ENCODE data around the gene ZNF221. TPM values are rescaled to one million over a fixed set of nuclear protein-coding genes. Genes with fewer than 3 reads are reported as not detected.
A peak's percentile ranks its signal among the peaks of the same experiment; 100 is the strongest.

The ZNF221 gene
- total RNA-seq: 1 to 10 TPM; 1.2 to 4.2 TPM

GRCh38 chr19:43950834-43951645 lies at the start of gene ZNF221:
Gene ZNF221 (plus strand): TSS chr19:43951228. CDS start chr19:43962727, 11,499 bp downstream.
- H3K36me3 Mint-ChIP-seq (ENCODE audit: low read depth): peaks cover 5% of the 10 kb centered on the region
- peaks cover 16% of the 10 kb centered on the region for H3K9me3 Mint-ChIP-seq
- peak; percentile 97 for ATAC-seq (replicated peaks)
- peaks cover 4% of the 10 kb centered on the region for H3K4me1 Mint-ChIP-seq
- H3K27ac Mint-ChIP-seq: peak within 1 kb of the TSS; percentile 73
- peaks cover 23% of the 10 kb centered on the region for H3K27me3 Mint-ChIP-seq
- peak within 1 kb of the TSS; percentile 87 for H3K4me3 Mint-ChIP-seq

GRCh38 chr19:43901395-43902390 lies 49.3 kb upstream of the ZNF221 start:
- Mint-ChIP-seq H3K27ac (peak overlapping the region; percentile 73), H3K4me3 (peak overlapping the region; percentile 83), H3K9me3 (peaks cover 35% of the 10 kb centered on the region), H3K36me3 (ENCODE audit: low read depth) (peaks cover 5% of the 10 kb centered on the region), H3K4me1 (peaks cover 4% of the 10 kb centered on the region), H3K27me3 (no peaks in the 10 kb centered on the region)
- ATAC-seq (replicated peaks): peak; percentile 97

GRCh38 chr19:43902399-43902798 lies 48.6 kb upstream of the ZNF221 start:
- ATAC-seq (replicated peaks): no peak
- Mint-ChIP-seq H3K9me3 (peaks cover 41% of the 10 kb centered on the region), H3K27ac (no peak overlapping the region), H3K4me3 (peak overlapping the region; percentile 83), H3K27me3 (no peaks in the 10 kb centered on the region), H3K36me3 (ENCODE audit: low read depth) (peaks cover 5% of the 10 kb centered on the region), H3K4me1 (peaks cover 4% of the 10 kb centered on the region)

GRCh38 chr19:43905897-43906296 lies 45.1 kb upstream of the ZNF221 start:
- no peaks in the 10 kb centered on the region for H3K36me3 Mint-ChIP-seq (ENCODE audit: low read depth)
- no peak for ATAC-seq (replicated peaks)
- H3K9me3 Mint-ChIP-seq: peaks cover 43% of the 10 kb centered on the region
- no peak overlapping the region for H3K4me3 Mint-ChIP-seq
- H3K27ac Mint-ChIP-seq: no peak overlapping the region
- no peaks in the 10 kb centered on the region for H3K4me1 Mint-ChIP-seq
- no peaks in the 10 kb centered on the region for H3K27me3 Mint-ChIP-seq

GRCh38 chr19:43906774-43907173 lies 44.3 kb upstream of the ZNF221 start:
- peaks cover 43% of the 10 kb centered on the region for H3K9me3 Mint-ChIP-seq
- H3K4me3 Mint-ChIP-seq: no peak overlapping the region
- H3K36me3 Mint-ChIP-seq (ENCODE audit: low read depth): no peaks in the 10 kb centered on the region
- H3K27ac Mint-ChIP-seq: no peak overlapping the region
- ATAC-seq (replicated peaks): no peak
- H3K4me1 Mint-ChIP-seq: no peaks in the 10 kb centered on the region
- no peaks in the 10 kb centered on the region for H3K27me3 Mint-ChIP-seq

- Mint-ChIP-seq H3K36me3 (ENCODE audit: low read depth) (peaks cover 3% of the 10 kb centered on the region), H3K27ac (no peak overlapping the region), H3K4me3 (no peak overlapping the region), H3K4me1 (no peaks in the 10 kb centered on the region), H3K9me3 (peaks cover 44% of the 10 kb centered on the region), H3K27me3 (no peaks in the 10 kb centered on the region)
- no peak for ATAC-seq (replicated peaks)
Measured at GRCh38 chr19:43908659-43909058, 42.4 kb upstream of the ZNF221 start.

- Mint-ChIP-seq H3K27me3 (no peaks in the 10 kb centered on the region), H3K36me3 (ENCODE audit: low read depth) (peaks cover 25% of the 10 kb centered on the region), H3K9me3 (peaks cover 43% of the 10 kb centered on the region), H3K4me3 (no peak overlapping the region), H3K4me1 (no peaks in the 10 kb centered on the region), H3K27ac (no peak overlapping the region)
- no peak for ATAC-seq (replicated peaks)
Measured at GRCh38 chr19:43910884-43911283, 40.1 kb upstream of the ZNF221 start.

GRCh38 chr19:43913383-43913782 lies 37.6 kb upstream of the ZNF221 start:
- no peak overlapping the region for H3K27ac Mint-ChIP-seq
- H3K36me3 Mint-ChIP-seq (ENCODE audit: low read depth): peaks cover 50% of the 10 kb centered on the region
- no peaks in the 10 kb centered on the region for H3K4me1 Mint-ChIP-seq
- no peaks in the 10 kb centered on the region for H3K27me3 Mint-ChIP-seq
- ATAC-seq (replicated peaks): no peak
- H3K9me3 Mint-ChIP-seq: peaks cover 35% of the 10 kb centered on the region
- H3K4me3 Mint-ChIP-seq: no peak overlapping the region

GRCh38 chr19:43914051-43914450 lies 37.0 kb upstream of the ZNF221 start:
- H3K27ac Mint-ChIP-seq: no peak overlapping the region
- no peaks in the 10 kb centered on the region for H3K27me3 Mint-ChIP-seq
- H3K36me3 Mint-ChIP-seq (ENCODE audit: low read depth): peaks cover 57% of the 10 kb centered on the region
- H3K9me3 Mint-ChIP-seq: peaks cover 36% of the 10 kb centered on the region
- no peak for ATAC-seq (replicated peaks)
- H3K4me3 Mint-ChIP-seq: no peak overlapping the region
- no peaks in the 10 kb centered on the region for H3K4me1 Mint-ChIP-seq

- Mint-ChIP-seq H3K4me1 (no peaks in the 10 kb centered on the region), H3K27ac (no peak overlapping the region), H3K27me3 (no peaks in the 10 kb centered on the region), H3K4me3 (no peak overlapping the region), H3K9me3 (peaks cover 14% of the 10 kb centered on the region), H3K36me3 (ENCODE audit: low read depth) (peaks cover 100% of the 10 kb centered on the region)
- no peak for ATAC-seq (replicated peaks)
Measured at GRCh38 chr19:43923875-43924274, 27.2 kb upstream of the ZNF221 start.

GRCh38 chr19:43928820-43929219 lies 22.2 kb upstream of the ZNF221 start:
- peaks cover 4% of the 10 kb centered on the region for H3K4me1 Mint-ChIP-seq
- ATAC-seq (replicated peaks): no peak
- H3K27me3 Mint-ChIP-seq: no peaks in the 10 kb centered on the region
- peaks cover 3% of the 10 kb centered on the region for H3K9me3 Mint-ChIP-seq
- no peak overlapping the region for H3K27ac Mint-ChIP-seq
- peaks cover 100% of the 10 kb centered on the region for H3K36me3 Mint-ChIP-seq (ENCODE audit: low read depth)
- H3K4me3 Mint-ChIP-seq: no peak overlapping the region

- H3K27me3 Mint-ChIP-seq: no peaks in the 10 kb centered on the region
- peak overlapping the region; percentile 92 for H3K27ac Mint-ChIP-seq
- peaks cover 9% of the 10 kb centered on the region for H3K4me1 Mint-ChIP-seq
- H3K4me3 Mint-ChIP-seq: peak overlapping the region; percentile 87
- peaks cover 50% of the 10 kb centered on the region for H3K36me3 Mint-ChIP-seq (ENCODE audit: low read depth)
- ATAC-seq (replicated peaks): no peak
- peaks cover 4% of the 10 kb centered on the region for H3K9me3 Mint-ChIP-seq
Measured at GRCh38 chr19:43934055-43934984, 16.7 kb upstream of the ZNF221 start.

- ATAC-seq (replicated peaks): peak; percentile 99
- Mint-ChIP-seq H3K9me3 (peaks cover 4% of the 10 kb centered on the region), H3K36me3 (ENCODE audit: low read depth) (peaks cover 42% of the 10 kb centered on the region), H3K27ac (peak within 1 kb of the TSS; percentile 92), H3K4me3 (peak within 1 kb of the TSS; percentile 87), H3K27me3 (no peaks in the 10 kb centered on the region), H3K4me1 (peaks cover 9% of the 10 kb centered on the region)
Measured at GRCh38 chr19:43934985-43935708, 15.9 kb upstream of the ZNF221 start, which contains the start of gene ZNF45. Gene ZNF45 (minus strand): TSS chr19:43935282. CDS start chr19:43922185, 13,097 bp downstream.

All from activated T-helper 17 cell treated with anti-CD3 and anti-CD28 coated beads, Interleukin-2, amount 50 U/mL, for 72 hours (primary cell).